Activated naive CD8-positive, alpha-beta T cell treated with anti-CD3 and anti-CD28 coated beads for 36 hours (primary cell): ENCODE measurements around the gene SLC37A4. TPM values are rescaled to one million over a fixed set of nuclear protein-coding genes. Genes with fewer than 3 reads are reported as not detected.
"Not testable (repeated sequence)": the region's sequence is repeated elsewhere in the genome, so short reads cannot be mapped to it uniquely, and the experiment has no call there.

Experiments
- DNase-seq: peaks from one replicate; pipeline ENCODE4 v3.0.0; 2021
- H3K27ac Mint-ChIP-seq: one replicate; pipeline ENCODE4 v1.8.0; 2022; ENCODE audit warnings: mild to moderate bottlenecking, moderate library complexity, mixed read lengths
- H3K27me3 Mint-ChIP-seq: one replicate; pipeline ENCODE4 v1.8.0; 2022; ENCODE audit warnings: mild to moderate bottlenecking, mixed read lengths
- H3K36me3 Mint-ChIP-seq: one replicate; pipeline ENCODE4 v1.8.0; 2021; ENCODE audit warnings: mild to moderate bottlenecking, mixed read lengths
- H3K4me1 Mint-ChIP-seq: one replicate; pipeline ENCODE4 v1.8.0; 2021; ENCODE audit warnings: mixed read lengths
- H3K4me3 Mint-ChIP-seq: one replicate; pipeline ENCODE4 v1.8.0; 2022; ENCODE audit warnings: mild to moderate bottlenecking, moderate library complexity, mixed read lengths
- H3K9me3 Mint-ChIP-seq: one replicate; pipeline ENCODE4 v1.8.0; 2022; ENCODE audit warnings: mixed read lengths
- total RNA-seq, 2 experiments: library from RNA; stranded (reverse); gene quantifications; one replicate each; pipeline ENCODE4 v1.2.3, GENCODE V29; 2021

SLC37A4 gene
- total RNA-seq, 2 experiments from 2014 or later: 28.2 to 30.1 TPM

GRCh38 chr11:119015054-119015611 lies 15.5 kb downstream of the SLC37A4 start:
- Mint-ChIP-seq H3K9me3 (no peaks in the 10 kb centered on the region), H3K27ac (peak overlapping the region; percentile 97), H3K4me3 (peak overlapping the region; percentile 55), H3K4me1 (peaks cover 38% of the 10 kb centered on the region), H3K27me3 (no peaks in the 10 kb centered on the region), H3K36me3 (peaks cover 66% of the 10 kb centered on the region)
- no peak for DNase-seq

- Mint-ChIP-seq H3K4me1 (peaks cover 33% of the 10 kb centered on the region), H3K27ac (peak overlapping the region; percentile 74), H3K36me3 (peaks cover 61% of the 10 kb centered on the region), H3K4me3 (no peak overlapping the region), H3K9me3 (no peaks in the 10 kb centered on the region), H3K27me3 (no peaks in the 10 kb centered on the region)
- DNase-seq: no peak
Observed at GRCh38 chr11:119014209-119014924, 16.3 kb downstream of the SLC37A4 start.

- Mint-ChIP-seq H3K4me1 (peaks cover 33% of the 10 kb centered on the region), H3K27ac (no peak overlapping the region), H3K27me3 (no peaks in the 10 kb centered on the region), H3K4me3 (no peak overlapping the region), H3K36me3 (peaks cover 53% of the 10 kb centered on the region), H3K9me3 (no peaks in the 10 kb centered on the region)
- no peak for DNase-seq
Observed at GRCh38 chr11:119012629-119013170, 18.0 kb downstream of the SLC37A4 start.

GRCh38 chr11:119011476-119012053 lies 19.1 kb downstream of the SLC37A4 start:
- no peak overlapping the region for H3K4me3 Mint-ChIP-seq
- no peaks in the 10 kb centered on the region for H3K27me3 Mint-ChIP-seq
- peaks cover 34% of the 10 kb centered on the region for H3K4me1 Mint-ChIP-seq
- peaks cover 44% of the 10 kb centered on the region for H3K36me3 Mint-ChIP-seq
- H3K9me3 Mint-ChIP-seq: no peaks in the 10 kb centered on the region
- no peak for DNase-seq
- peak overlapping the region; percentile 51 for H3K27ac Mint-ChIP-seq

- Mint-ChIP-seq H3K9me3 (no peaks in the 10 kb centered on the region), H3K27me3 (no peaks in the 10 kb centered on the region), H3K4me1 (peaks cover 17% of the 10 kb centered on the region), H3K27ac (no peak overlapping the region), H3K4me3 (no peak overlapping the region), H3K36me3 (peaks cover 22% of the 10 kb centered on the region)
- no peak for DNase-seq
Observed at GRCh38 chr11:119006656-119007055, 24.0 kb downstream of the SLC37A4 start.

- H3K36me3 Mint-ChIP-seq: peaks cover 42% of the 10 kb centered on the region
- H3K9me3 Mint-ChIP-seq: no peaks in the 10 kb centered on the region
- no peak for DNase-seq
- no peak overlapping the region for H3K4me3 Mint-ChIP-seq
- H3K4me1 Mint-ChIP-seq: peaks cover 26% of the 10 kb centered on the region
- peak overlapping the region; percentile 46 for H3K27ac Mint-ChIP-seq
- H3K27me3 Mint-ChIP-seq: no peaks in the 10 kb centered on the region
Observed at GRCh38 chr11:119000906-119001305, 29.8 kb downstream of the SLC37A4 start.

GRCh38 chr11:118998822-118999221 lies 31.9 kb downstream of the SLC37A4 start:
- Mint-ChIP-seq H3K9me3 (no peaks in the 10 kb centered on the region), H3K4me1 (peaks cover 23% of the 10 kb centered on the region), H3K27ac (peak overlapping the region; percentile 99), H3K4me3 (peak overlapping the region; percentile 100), H3K27me3 (no peaks in the 10 kb centered on the region), H3K36me3 (peaks cover 42% of the 10 kb centered on the region)
- no peak for DNase-seq

- peaks cover 23% of the 10 kb centered on the region for H3K4me1 Mint-ChIP-seq
- H3K27ac Mint-ChIP-seq: peak overlapping the region; percentile 99
- peak overlapping the region; percentile 100 for H3K4me3 Mint-ChIP-seq
- H3K9me3 Mint-ChIP-seq: no peaks in the 10 kb centered on the region
- DNase-seq: no peak
- H3K27me3 Mint-ChIP-seq: no peaks in the 10 kb centered on the region
- peaks cover 41% of the 10 kb centered on the region for H3K36me3 Mint-ChIP-seq
Observed at GRCh38 chr11:118998388-118998717, 32.3 kb downstream of the SLC37A4 start.

GRCh38 chr11:118997627-118998387 lies 32.9 kb downstream of the SLC37A4 start, which contains the start of gene CENATAC:
CENATAC (plus strand) TSS chr11:118998138; CDS start chr11:118998198, 60 bp downstream.
- Mint-ChIP-seq H3K36me3 (peaks cover 36% of the 10 kb centered on the region), H3K27me3 (no peaks in the 10 kb centered on the region), H3K27ac (peak within 1 kb of the TSS; percentile 99), H3K4me1 (peaks cover 20% of the 10 kb centered on the region), H3K4me3 (peak within 1 kb of the TSS; percentile 100), H3K9me3 (no peaks in the 10 kb centered on the region)
- DNase-seq: peak; percentile 96

GRCh38 chr11:118996926-118997626 lies 33.6 kb downstream of the SLC37A4 start:
- no peaks in the 10 kb centered on the region for H3K9me3 Mint-ChIP-seq
- H3K36me3 Mint-ChIP-seq: peaks cover 37% of the 10 kb centered on the region
- peak overlapping the region; percentile 100 for H3K4me3 Mint-ChIP-seq
- peak; percentile 42 for DNase-seq
- H3K27ac Mint-ChIP-seq: peak overlapping the region; percentile 99
- no peaks in the 10 kb centered on the region for H3K27me3 Mint-ChIP-seq
- H3K4me1 Mint-ChIP-seq: peaks cover 20% of the 10 kb centered on the region

- not testable (repeated sequence) for H3K4me1 Mint-ChIP-seq, H3K27ac Mint-ChIP-seq, H3K27me3 Mint-ChIP-seq, DNase-seq, H3K4me3 Mint-ChIP-seq, H3K9me3 Mint-ChIP-seq
- H3K36me3 Mint-ChIP-seq: peaks cover 22% of the 10 kb centered on the region
Observed at GRCh38 chr11:118991486-118992038, 39.1 kb downstream of the SLC37A4 start.

GRCh38 chr11:118988280-118988679 lies 42.4 kb downstream of the SLC37A4 start:
- no peak overlapping the region for H3K4me3 Mint-ChIP-seq
- no peak overlapping the region for H3K27ac Mint-ChIP-seq
- no peaks in the 10 kb centered on the region for H3K9me3 Mint-ChIP-seq
- no peaks in the 10 kb centered on the region for H3K27me3 Mint-ChIP-seq
- no peaks in the 10 kb centered on the region for H3K4me1 Mint-ChIP-seq
- peaks cover 10% of the 10 kb centered on the region for H3K36me3 Mint-ChIP-seq
- DNase-seq: no peak

GRCh38 chr11:118984825-118985224 lies 45.9 kb downstream of the SLC37A4 start:
- Mint-ChIP-seq H3K27ac (no peak overlapping the region), H3K27me3 (no peaks in the 10 kb centered on the region), H3K36me3 (no peaks in the 10 kb centered on the region), H3K4me1 (peaks cover under 1% of the 10 kb centered on the region), H3K9me3 (no peaks in the 10 kb centered on the region), H3K4me3 (no peak overlapping the region)
- DNase-seq: no peak

GRCh38 chr11:118984337-118984736 lies 46.3 kb downstream of the SLC37A4 start:
- H3K4me3 Mint-ChIP-seq, H3K27ac Mint-ChIP-seq, H3K27me3 Mint-ChIP-seq, H3K4me1 Mint-ChIP-seq, H3K36me3 Mint-ChIP-seq, DNase-seq, H3K9me3 Mint-ChIP-seq: not testable (repeated sequence)
